MM.1S (cell line): ENCODE data around the gene EDEM1.

Experiments used
- DNase-seq: peaks from one replicate; pipeline ENCODE4 v3.0.0-alpha.2; 2015
- H2AFZ ChIP-seq: fragments of 300-600 bp; sonication (generic); 2 replicates; pipeline ENCODE4 v1.6.0; 2016; ENCODE audit warnings: antibody characterized with exemption, low read length
- H3F3A ChIP-seq: fragments of 300-600 bp; sonication (generic); 2 replicates; pipeline ENCODE4 v1.6.1; 2016; ENCODE audit warnings: mild to moderate bottlenecking, antibody characterized with exemption, low read length, moderate library complexity, mixed read lengths; ENCODE audit not compliant: insufficient read depth
- H3K27ac ChIP-seq: fragments of 300-600 bp; sonication (generic); 2 replicates; pipeline ENCODE4 v1.5.1; 2016; ENCODE audit warnings: mild to moderate bottlenecking, low read length
- H3K27me3 ChIP-seq: fragments of 300-600 bp; sonication (generic); replicated peaks from 2 replicates; pipeline ENCODE4 v1.6.0; 2016; ENCODE audit warnings: low read length; ENCODE audit not compliant: insufficient read depth
- H3K36me3 ChIP-seq: fragments of 300-600 bp; sonication (generic); replicated peaks from 2 replicates; pipeline ENCODE4 v1.6.1; 2016; ENCODE audit warnings: mild to moderate bottlenecking, low read length, mixed read lengths; ENCODE audit not compliant: insufficient read depth
- H3K4me1 ChIP-seq: fragments of 300-600 bp; sonication (generic); 2 replicates; pipeline ENCODE4 v1.6.1; 2016; ENCODE audit warnings: low read length, mixed read lengths
- H3K4me2 ChIP-seq: fragments of 300-600 bp; sonication (generic); 2 replicates; pipeline ENCODE4 v1.6.0; 2016; ENCODE audit warnings: low read depth, low read length
- H3K4me3 ChIP-seq: fragments of 300-600 bp; sonication (generic); 2 replicates; pipeline ENCODE4 v1.5.1; 2016; ENCODE audit warnings: low read length, mixed read lengths
- H3K79me2 ChIP-seq: fragments of 300-600 bp; sonication (generic); 2 replicates; pipeline ENCODE4 v1.6.1; 2016; ENCODE audit warnings: mixed run types, low read length, mixed read lengths
- H3K9ac ChIP-seq: fragments of 300-600 bp; sonication (generic); 2 replicates; pipeline ENCODE4 v1.6.1; 2016; ENCODE audit warnings: low read length, mixed read lengths
- H3K9me2 ChIP-seq: fragments of 300-600 bp; sonication (generic); replicated peaks from 2 replicates; pipeline ENCODE4 v1.6.1; 2016; ENCODE audit warnings: mild to moderate bottlenecking, low read length, mixed read lengths; ENCODE audit not compliant: insufficient read depth
- H3K9me3 ChIP-seq: fragments of 300-600 bp; sonication (generic); replicated peaks from 2 replicates; pipeline ENCODE4 v1.6.1; 2016; ENCODE audit warnings: mild to moderate bottlenecking, low read length, mixed read lengths; ENCODE audit not compliant: insufficient read depth
- H4K20me1 ChIP-seq: fragments of 300-600 bp; sonication (generic); 2 replicates; pipeline ENCODE4 v1.6.1; 2016; ENCODE audit warnings: mild to moderate bottlenecking, low read length, moderate library complexity, mixed read lengths; ENCODE audit not compliant: insufficient read depth
- CTCF ChIP-seq: fragments of 300-600 bp; sonication (generic); IDR thresholded peaks from 2 replicates; pipeline ENCODE4 v1.5.1; 2016; ENCODE audit warnings: antibody characterized with exemption, low read length, mixed read lengths
- EZH2 ChIP-seq: fragments of 300-600 bp; sonication (generic); optimal IDR thresholded peaks from 2 replicates; pipeline ENCODE3; 2017; ENCODE audit warnings: low read depth, mild to moderate bottlenecking, antibody characterized with exemption, low read length, mixed read lengths
- EZH2phosphoT487 ChIP-seq: fragments of 300-600 bp; sonication (generic); IDR thresholded peaks from 2 replicates; pipeline ENCODE4 v1.6.1; 2018; ENCODE audit warnings: antibody characterized with exemption, low read length

EDEM1 gene

GRCh38 chr3:5260992-5261501 lies 73.5 kb downstream of the EDEM1 start:
- Histone ChIP-seq H3K9me3 (no peaks in the 10 kb centered on the region), H3K4me3 (no peak overlapping the region), H3K9me2 (no peaks in the 10 kb centered on the region), H3K36me3 (no peaks in the 10 kb centered on the region), H3K27me3 (no peaks in the 10 kb centered on the region), H3F3A (no peaks in the 10 kb centered on the region), H3K79me2 (no peaks in the 10 kb centered on the region), H4K20me1 (no peaks in the 10 kb centered on the region), H3K27ac (no peak overlapping the region), H2AFZ (no peak overlapping the region), H3K9ac (no peak overlapping the region), H3K4me1 (no peaks in the 10 kb centered on the region; the same call in 1 of the 2 replicates), H3K4me2 (no peak overlapping the region)
- TF ChIP-seq EZH2phosphoT487 = no peak
- no peak for DNase-seq

- Histone ChIP-seq H2AFZ (no peak overlapping the region), H3F3A (no peaks in the 10 kb centered on the region), H3K27ac (no peak overlapping the region), H3K4me3 (no peak overlapping the region), H3K4me1 (no peaks in the 10 kb centered on the region; the same call in 1 of the 2 replicates), H3K4me2 (no peak overlapping the region), H3K36me3 (no peaks in the 10 kb centered on the region), H3K9me3 (no peaks in the 10 kb centered on the region), H3K79me2 (no peaks in the 10 kb centered on the region), H3K9ac (no peak overlapping the region), H4K20me1 (no peaks in the 10 kb centered on the region), H3K9me2 (no peaks in the 10 kb centered on the region), H3K27me3 (no peaks in the 10 kb centered on the region)
- TF ChIP-seq EZH2phosphoT487 = no peak
- no peak for TF ChIP-seq EZH2
- TF ChIP-seq CTCF = no peak
- DNase-seq = no peak
These were observed 75.0 kb downstream of the EDEM1 start for GRCh38 chr3:5262507-5262906.

GRCh38 chr3:5264093-5264600 lies 76.6 kb downstream of the EDEM1 start:
- H3K4me1 ChIP-seq = no peaks in the 10 kb centered on the region; the same call in 1 of the 2 replicates
- no peak for TF ChIP-seq EZH2
- TF ChIP-seq CTCF = no peak
- no peak for TF ChIP-seq EZH2phosphoT487

More at GRCh38 chr3:5264093-5264600, 76.6 kb downstream of the EDEM1 start:
- Histone ChIP-seq H4K20me1 (no peaks in the 10 kb centered on the region), H3K27ac (no peak overlapping the region), H2AFZ (no peak overlapping the region), H3K4me3 (no peak overlapping the region), H3K79me2 (no peaks in the 10 kb centered on the region), H3K36me3 (no peaks in the 10 kb centered on the region), H3K9me3 (no peaks in the 10 kb centered on the region), H3F3A (no peaks in the 10 kb centered on the region), H3K9me2 (no peaks in the 10 kb centered on the region), H3K4me2 (no peak overlapping the region), H3K27me3 (no peaks in the 10 kb centered on the region), H3K9ac (no peak overlapping the region)
- no peak for DNase-seq
